ENCODE measurements around the gene ARID4B.

Gene ARID4B, protein sequence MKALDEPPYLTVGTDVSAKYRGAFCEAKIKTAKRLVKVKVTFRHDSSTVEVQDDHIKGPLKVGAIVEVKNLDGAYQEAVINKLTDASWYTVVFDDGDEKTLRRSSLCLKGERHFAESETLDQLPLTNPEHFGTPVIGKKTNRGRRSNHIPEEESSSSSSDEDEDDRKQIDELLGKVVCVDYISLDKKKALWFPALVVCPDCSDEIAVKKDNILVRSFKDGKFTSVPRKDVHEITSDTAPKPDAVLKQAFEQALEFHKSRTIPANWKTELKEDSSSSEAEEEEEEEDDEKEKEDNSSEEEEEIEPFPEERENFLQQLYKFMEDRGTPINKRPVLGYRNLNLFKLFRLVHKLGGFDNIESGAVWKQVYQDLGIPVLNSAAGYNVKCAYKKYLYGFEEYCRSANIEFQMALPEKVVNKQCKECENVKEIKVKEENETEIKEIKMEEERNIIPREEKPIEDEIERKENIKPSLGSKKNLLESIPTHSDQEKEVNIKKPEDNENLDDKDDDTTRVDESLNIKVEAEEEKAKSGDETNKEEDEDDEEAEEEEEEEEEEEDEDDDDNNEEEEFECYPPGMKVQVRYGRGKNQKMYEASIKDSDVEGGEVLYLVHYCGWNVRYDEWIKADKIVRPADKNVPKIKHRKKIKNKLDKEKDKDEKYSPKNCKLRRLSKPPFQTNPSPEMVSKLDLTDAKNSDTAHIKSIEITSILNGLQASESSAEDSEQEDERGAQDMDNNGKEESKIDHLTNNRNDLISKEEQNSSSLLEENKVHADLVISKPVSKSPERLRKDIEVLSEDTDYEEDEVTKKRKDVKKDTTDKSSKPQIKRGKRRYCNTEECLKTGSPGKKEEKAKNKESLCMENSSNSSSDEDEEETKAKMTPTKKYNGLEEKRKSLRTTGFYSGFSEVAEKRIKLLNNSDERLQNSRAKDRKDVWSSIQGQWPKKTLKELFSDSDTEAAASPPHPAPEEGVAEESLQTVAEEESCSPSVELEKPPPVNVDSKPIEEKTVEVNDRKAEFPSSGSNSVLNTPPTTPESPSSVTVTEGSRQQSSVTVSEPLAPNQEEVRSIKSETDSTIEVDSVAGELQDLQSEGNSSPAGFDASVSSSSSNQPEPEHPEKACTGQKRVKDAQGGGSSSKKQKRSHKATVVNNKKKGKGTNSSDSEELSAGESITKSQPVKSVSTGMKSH (N-terminal part only)

DNA sequence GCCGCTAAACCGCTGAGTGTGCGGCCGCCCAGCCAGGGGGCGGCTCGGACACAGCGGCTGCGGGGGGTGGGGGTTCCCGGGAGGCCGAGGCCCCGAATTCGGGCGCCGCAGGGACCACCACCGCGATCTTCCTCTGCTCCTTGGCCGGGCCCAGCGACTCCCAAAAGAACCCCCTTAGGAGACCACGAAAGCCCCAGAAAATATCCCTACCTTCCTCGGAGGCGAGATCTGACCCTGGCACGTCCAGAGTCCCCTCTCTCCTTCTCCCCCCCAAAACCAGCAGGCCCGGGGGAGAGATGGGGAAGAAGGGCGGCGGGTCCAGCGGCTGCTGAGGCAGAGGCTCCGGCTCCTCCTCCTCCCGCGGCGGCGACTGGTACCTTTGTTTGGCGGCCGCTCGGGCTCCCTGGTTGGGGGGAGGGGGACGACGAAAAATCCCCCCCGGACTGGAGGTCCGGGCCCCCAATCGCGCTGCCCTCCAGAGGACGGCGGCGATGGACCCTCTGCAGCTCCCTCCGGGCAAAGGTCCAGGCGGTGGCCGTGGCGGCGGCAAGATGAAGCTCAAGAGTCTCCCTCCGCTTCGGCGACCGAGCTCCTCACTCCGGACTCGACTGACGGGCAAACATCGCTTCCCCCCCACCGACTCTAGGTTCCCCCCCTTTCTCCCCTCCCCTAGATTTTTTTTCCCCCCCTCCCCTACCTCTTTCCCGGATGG is at the start of gene ARID4B:
TSS of gene ARID4B (minus strand) at position 621 of the 712 bp plus-strand sequence. CDS start 1,260 bp downstream, outside the sequence.
- Histone ChIP-seq H3K4me1 (ENCODE audit: insufficient read depth, low read length) (peaks cover 67% of the 10 kb centered on the region), H3K27ac (ENCODE audit: low read length) (peak within 1 kb of the TSS; percentile 97), H3K9me3 (ENCODE audit: insufficient read depth, low read length, severe bottlenecking) (no peaks in the 10 kb centered on the region), H3K36me3 (ENCODE audit: insufficient read depth, low read length) (peaks cover 46% of the 10 kb centered on the region), H3K79me2 (ENCODE audit: insufficient read depth, low read length) (peaks cover 92% of the 10 kb centered on the region), H2AFZ (ENCODE audit: low read depth, low read length) (peak within 1 kb of the TSS; percentile 83), H4K20me1 (ENCODE audit: insufficient read depth, low read length) (peaks cover 52% of the 10 kb centered on the region), H3K4me3 (ENCODE audit: low read depth in 1 of 2, low read length in 2 of 2) (peak within 1 kb of the TSS; percentile 81), H3K9ac (ENCODE audit: low read depth, low read length) (peak within 1 kb of the TSS; percentile 96), H3K27me3 (ENCODE audit: insufficient read depth, low read length, poor library complexity) (no peaks in the 10 kb centered on the region), H3K4me2 (ENCODE audit: insufficient read depth, low read length) (peak within 1 kb of the TSS; percentile 83)
- peak; percentile 4; the same call in 1 of the 3 replicates for ATAC-seq (ENCODE audit: insufficient read depth, low read depth)
- TF ChIP-seq CTCF (IDR thresholded peaks at IDR 0.05; ENCODE audit: borderline replicate concordance, extremely low read depth, low read length, poor library complexity, severe bottlenecking): no peak
- TF ChIP-seq EZH2 (IDR thresholded peaks at IDR 0.05; ENCODE audit: borderline replicate concordance, low read depth, low read length, severe bottlenecking): no peak
- no peak for DNase-seq

GRCh38 chr1:235375919-235376605 is 48.1 kb upstream of the ARID4B start:
- H3K27me3 ChIP-seq (ENCODE audit: insufficient read depth, low read length, poor library complexity): no peaks in the 10 kb centered on the region
- peaks cover 23% of the 10 kb centered on the region for H3K36me3 ChIP-seq (ENCODE audit: insufficient read depth, low read length)
- ATAC-seq (ENCODE audit: insufficient read depth, low read depth) (no peak), DNase-seq (no peak)
- H2AFZ ChIP-seq (ENCODE audit: low read depth, low read length): no peak overlapping the region
- H3K27ac ChIP-seq (ENCODE audit: low read length): no peak overlapping the region
- H3K4me1 ChIP-seq (ENCODE audit: insufficient read depth, low read length): no peaks in the 10 kb centered on the region
- no peak overlapping the region for H3K4me2 ChIP-seq (ENCODE audit: insufficient read depth, low read length)
- no peak for TF ChIP-seq EZH2 (IDR thresholded peaks at IDR 0.05; ENCODE audit: borderline replicate concordance, low read depth, low read length, severe bottlenecking)
- no peak for TF ChIP-seq CTCF (IDR thresholded peaks at IDR 0.05; ENCODE audit: borderline replicate concordance, extremely low read depth, low read length, poor library complexity, severe bottlenecking)
- no peak overlapping the region for H3K9ac ChIP-seq (ENCODE audit: low read depth, low read length)
- peaks cover 56% of the 10 kb centered on the region for H3K79me2 ChIP-seq (ENCODE audit: insufficient read depth, low read length)
- H3K9me3 ChIP-seq (ENCODE audit: insufficient read depth, low read length, severe bottlenecking): no peaks in the 10 kb centered on the region
- H4K20me1 ChIP-seq (ENCODE audit: insufficient read depth, low read length): no peaks in the 10 kb centered on the region
- H3K4me3 ChIP-seq (ENCODE audit: low read depth in 1 of 2, low read length in 2 of 2): no peak overlapping the region

GRCh38 chr1:235369802-235370201 is 41.8 kb upstream of the ARID4B start:
- Histone ChIP-seq H3K36me3 (ENCODE audit: insufficient read depth, low read length) (peaks cover 4% of the 10 kb centered on the region; the same call in 1 of the 2 replicates), H3K4me3 (ENCODE audit: low read depth in 1 of 2, low read length in 2 of 2) (no peak overlapping the region), H3K79me2 (ENCODE audit: insufficient read depth, low read length) (peaks cover 62% of the 10 kb centered on the region), H4K20me1 (ENCODE audit: insufficient read depth, low read length) (no peaks in the 10 kb centered on the region), H3K27me3 (ENCODE audit: insufficient read depth, low read length, poor library complexity) (no peaks in the 10 kb centered on the region), H3K9me3 (ENCODE audit: insufficient read depth, low read length, severe bottlenecking) (no peaks in the 10 kb centered on the region), H3K9ac (ENCODE audit: low read depth, low read length) (no peak overlapping the region), H3K4me1 (ENCODE audit: insufficient read depth, low read length) (peaks cover 31% of the 10 kb centered on the region), H2AFZ (ENCODE audit: low read depth, low read length) (no peak overlapping the region), H3K4me2 (ENCODE audit: insufficient read depth, low read length) (no peak overlapping the region), H3K27ac (ENCODE audit: low read length) (no peak overlapping the region)
- TF ChIP-seq CTCF (IDR thresholded peaks at IDR 0.05; ENCODE audit: borderline replicate concordance, extremely low read depth, low read length, poor library complexity, severe bottlenecking): no peak
- TF ChIP-seq EZH2 (IDR thresholded peaks at IDR 0.05; ENCODE audit: borderline replicate concordance, low read depth, low read length, severe bottlenecking): no peak
- ATAC-seq (ENCODE audit: insufficient read depth, low read depth) (no peak), DNase-seq (no peak)

All from DND-41 (cell line).